ENCODE measurements around the gene NHSL1. TPM values are rescaled to one million over a fixed set of nuclear protein-coding genes. Genes with fewer than 3 reads are reported as not detected.
A peak's percentile ranks its signal among the peaks of the same experiment; 100 is the strongest.

Gene NHSL1
- total RNA-seq, 1 donor from 2014 or later = 57.8 TPM

DNA sequence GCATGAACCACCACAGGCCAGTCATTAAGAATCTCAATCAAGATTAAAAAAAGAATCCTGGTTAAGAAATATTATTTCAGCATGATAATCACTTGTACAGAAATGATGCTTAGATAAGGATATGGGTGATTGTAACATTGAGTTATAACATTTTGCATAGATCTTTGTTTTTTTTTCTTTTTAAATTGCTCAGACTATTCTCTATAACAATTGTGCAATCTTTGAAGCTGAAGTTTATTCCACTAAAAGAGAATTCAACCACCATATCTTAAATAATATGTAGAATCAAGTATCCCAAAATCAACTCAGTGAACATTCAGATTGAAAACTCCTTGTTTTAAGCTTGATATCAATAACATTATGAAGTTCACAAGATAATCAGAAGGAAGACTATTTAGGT lies 122.3 kb downstream of the NHSL1 start:
- TF ChIP-seq, protein P1, sequence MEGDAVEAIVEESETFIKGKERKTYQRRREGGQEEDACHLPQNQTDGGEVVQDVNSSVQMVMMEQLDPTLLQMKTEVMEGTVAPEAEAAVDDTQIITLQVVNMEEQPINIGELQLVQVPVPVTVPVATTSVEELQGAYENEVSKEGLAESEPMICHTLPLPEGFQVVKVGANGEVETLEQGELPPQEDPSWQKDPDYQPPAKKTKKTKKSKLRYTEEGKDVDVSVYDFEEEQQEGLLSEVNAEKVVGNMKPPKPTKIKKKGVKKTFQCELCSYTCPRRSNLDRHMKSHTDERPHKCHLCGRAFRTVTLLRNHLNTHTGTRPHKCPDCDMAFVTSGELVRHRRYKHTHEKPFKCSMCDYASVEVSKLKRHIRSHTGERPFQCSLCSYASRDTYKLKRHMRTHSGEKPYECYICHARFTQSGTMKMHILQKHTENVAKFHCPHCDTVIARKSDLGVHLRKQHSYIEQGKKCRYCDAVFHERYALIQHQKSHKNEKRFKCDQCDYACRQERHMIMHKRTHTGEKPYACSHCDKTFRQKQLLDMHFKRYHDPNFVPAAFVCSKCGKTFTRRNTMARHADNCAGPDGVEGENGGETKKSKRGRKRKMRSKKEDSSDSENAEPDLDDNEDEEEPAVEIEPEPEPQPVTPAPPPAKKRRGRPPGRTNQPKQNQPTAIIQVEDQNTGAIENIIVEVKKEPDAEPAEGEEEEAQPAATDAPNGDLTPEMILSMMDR (IDR thresholded peaks at IDR 0.05; ENCODE audit: partially characterized antibody, unreplicated experiment) = no peak

DNA sequence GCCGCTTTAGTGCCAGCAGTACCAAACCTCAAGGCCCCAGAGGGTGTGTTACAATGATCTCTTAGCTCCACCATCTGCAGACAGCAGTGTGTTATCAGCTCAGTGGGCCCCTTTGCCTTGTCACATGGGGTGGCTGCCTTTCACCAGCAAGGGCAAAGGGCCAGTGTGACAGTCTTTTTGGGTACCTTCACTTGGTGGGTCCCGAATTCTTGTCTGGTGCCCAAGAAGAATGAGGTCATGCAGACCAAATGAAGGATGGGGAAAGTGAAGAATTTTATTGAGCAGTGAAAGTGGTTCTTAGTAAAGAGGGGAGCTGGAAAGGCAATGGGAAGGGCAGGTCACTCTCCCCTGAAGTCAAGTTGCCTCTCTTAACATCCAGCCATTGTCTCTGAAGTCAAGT lies 124.5 kb downstream of the NHSL1 start:
- Mint-ChIP-seq H3K9me3 (ENCODE audit: unreplicated experiment) (no peaks in the 10 kb centered on the region), H3K4me3 (ENCODE audit: unreplicated experiment) (no peak overlapping the region), H3K36me3 (ENCODE audit: unreplicated experiment) (no peaks in the 10 kb centered on the region), H3K4me1 (ENCODE audit: low read depth, unreplicated experiment) (peaks cover 2% of the 10 kb centered on the region), H3K27ac (ENCODE audit: unreplicated experiment) (no peak overlapping the region), H3K27me3 (ENCODE audit: unreplicated experiment) (no peaks in the 10 kb centered on the region)
- DNase-seq = no peak
- TF ChIP-seq, protein P1 (IDR thresholded peaks at IDR 0.05; ENCODE audit: partially characterized antibody, unreplicated experiment) = no peak

More for the DNA sequence above, 122.3 kb downstream of the NHSL1 start:
- Mint-ChIP-seq H3K9me3 (ENCODE audit: unreplicated experiment) (no peaks in the 10 kb centered on the region), H3K36me3 (ENCODE audit: unreplicated experiment) (no peaks in the 10 kb centered on the region), H3K4me1 (ENCODE audit: low read depth, unreplicated experiment) (no peaks in the 10 kb centered on the region), H3K4me3 (ENCODE audit: unreplicated experiment) (no peak overlapping the region), H3K27ac (ENCODE audit: unreplicated experiment) (no peak overlapping the region), H3K27me3 (ENCODE audit: unreplicated experiment) (no peaks in the 10 kb centered on the region)
- DNase-seq = no peak

DNA sequence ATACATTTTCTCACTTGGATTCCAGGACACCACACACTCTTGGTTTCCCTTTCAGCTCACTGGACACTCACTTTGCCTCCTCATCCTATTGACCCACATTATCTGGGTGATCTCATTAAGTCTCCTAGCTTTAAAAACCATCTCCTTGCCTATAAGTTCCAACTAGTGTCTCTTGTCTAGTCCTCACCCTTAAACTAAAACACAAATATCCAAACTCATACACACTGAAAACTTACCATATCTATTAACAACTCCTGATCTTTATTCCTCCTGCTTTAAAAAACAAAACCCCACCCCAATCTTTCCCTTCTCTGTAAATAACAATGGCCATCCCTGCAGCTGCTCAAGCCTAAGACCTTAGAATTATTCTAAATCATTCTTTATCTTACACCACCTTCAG lies 125.1 kb downstream of the NHSL1 start:
- no peaks in the 10 kb centered on the region for H3K36me3 Mint-ChIP-seq (ENCODE audit: unreplicated experiment)
- no peak overlapping the region for H3K27ac Mint-ChIP-seq (ENCODE audit: unreplicated experiment)
- no peaks in the 10 kb centered on the region for H3K27me3 Mint-ChIP-seq (ENCODE audit: unreplicated experiment)
- no peak for DNase-seq
- no peak overlapping the region for H3K4me3 Mint-ChIP-seq (ENCODE audit: unreplicated experiment)
- H3K9me3 Mint-ChIP-seq (ENCODE audit: unreplicated experiment) = no peaks in the 10 kb centered on the region
- TF ChIP-seq, protein P1 (IDR thresholded peaks at IDR 0.05; ENCODE audit: partially characterized antibody, unreplicated experiment) = no peak
- peaks cover 2% of the 10 kb centered on the region for H3K4me1 Mint-ChIP-seq (ENCODE audit: low read depth, unreplicated experiment)

DNA sequence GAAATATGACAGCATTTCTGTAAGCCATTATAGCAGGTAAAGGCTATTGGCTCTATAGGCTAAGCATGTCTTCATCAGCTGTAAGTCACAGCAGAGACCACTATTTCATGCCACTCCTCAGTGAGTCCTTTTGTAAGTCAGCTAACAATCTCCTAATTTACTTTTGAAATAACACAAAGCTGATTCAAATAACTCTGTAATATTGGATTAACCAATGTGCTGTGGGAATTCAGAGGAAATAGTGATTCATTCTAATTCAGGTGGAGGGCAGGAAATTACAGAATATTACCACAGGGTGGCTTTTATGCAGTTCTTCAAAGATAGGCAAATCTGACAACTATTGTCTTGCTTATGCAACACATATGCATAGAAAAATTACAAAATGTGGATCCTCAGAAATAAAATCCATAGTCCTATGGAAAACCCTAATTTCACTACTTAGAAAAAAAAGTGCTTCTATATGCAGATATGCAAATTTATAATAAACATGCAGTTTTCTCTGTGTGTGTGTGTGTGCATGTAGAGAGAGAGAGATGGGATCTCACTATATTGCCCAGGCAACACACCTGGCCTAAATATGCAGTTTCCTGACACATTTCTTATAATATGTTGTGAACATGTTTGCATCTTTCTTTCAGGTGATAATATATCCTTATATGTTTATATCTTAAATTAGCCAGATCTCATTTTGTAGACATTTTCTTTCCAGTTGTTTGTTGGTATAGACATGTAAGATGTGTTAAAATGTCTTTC lies 126.4 kb downstream of the NHSL1 start:
- no peaks in the 10 kb centered on the region for H3K36me3 Mint-ChIP-seq (ENCODE audit: unreplicated experiment)
- H3K27me3 Mint-ChIP-seq (ENCODE audit: unreplicated experiment) = no peaks in the 10 kb centered on the region
- TF ChIP-seq, protein P1 (IDR thresholded peaks at IDR 0.05; ENCODE audit: partially characterized antibody, unreplicated experiment) = no peak
- DNase-seq = no peak
- peaks cover 2% of the 10 kb centered on the region for H3K4me1 Mint-ChIP-seq (ENCODE audit: low read depth, unreplicated experiment)
- H3K27ac Mint-ChIP-seq (ENCODE audit: unreplicated experiment) = no peak overlapping the region
- no peaks in the 10 kb centered on the region for H3K9me3 Mint-ChIP-seq (ENCODE audit: unreplicated experiment)
- no peak overlapping the region for H3K4me3 Mint-ChIP-seq (ENCODE audit: unreplicated experiment)

Small RNAs within 50 kb of the gene (microRNA-seq; reads per million reads assigned to microRNA genes)
- 9.5 reads per million, percentile 47 among the genes with 10 or more reads in this experiment for gene MIR3145 (ENCODE audit: unreplicated experiment)

Other genes starting within 250 kb of the NHSL1 start
- gene SMIM28, start 121.6 kb downstream of the NHSL1 start, total RNA-seq (ENCODE audit: unreplicated experiment) = not detected
- 53.0 TPM for gene HEBP2, start 95.3 kb downstream of the NHSL1 start, total RNA-seq (ENCODE audit: unreplicated experiment)